NCI-H2029 treated with DMSO at 0.1 percent for 48 hours (cell line): ENCODE measurements around the gene ZNF611.
A peak's percentile ranks its signal among the peaks of the same experiment; 100 is the strongest.
"Not testable (repeated sequence)": the region's sequence is repeated elsewhere in the genome, so short reads cannot be mapped to it uniquely, and the experiment has no call there.

Source experiments
- DNase-seq: peaks from one replicate; lab custom pipeline; 2025; lab: John Stamatoyannopoulos, UW

The ZNF611 gene

GRCh38 chr19:52734893-52735661 lies at the start of gene ZNF611:
Gene ZNF611 (minus strand): TSS chr19:52735044. CDS start chr19:52715894, 19,150 bp downstream.
- peak; percentile 81 for DNase-seq

- DNase-seq, result not testable (repeated sequence)
These were observed 48.0 kb upstream of the ZNF611 start for GRCh38 chr19:52782864-52783263.

GRCh38 chr19:52778811-52779210 lies 44.0 kb upstream of the ZNF611 start:
- no peak for DNase-seq

GRCh38 chr19:52756447-52756846 lies 21.6 kb upstream of the ZNF611 start:
- not testable (repeated sequence) for DNase-seq

- DNase-seq, result no peak
These were observed 14.9 kb upstream of the ZNF611 start for GRCh38 chr19:52749780-52750179.

- no peak for DNase-seq
These were observed 13.6 kb upstream of the ZNF611 start for GRCh38 chr19:52748336-52748950.

- peak; percentile 19 for DNase-seq
These were observed 11.1 kb upstream of the ZNF611 start for GRCh38 chr19:52745919-52746318.

- no peak for DNase-seq
These were observed 8.2 kb upstream of the ZNF611 start for GRCh38 chr19:52743091-52743490.

GRCh38 chr19:52742516-52742915 lies 7.7 kb upstream of the ZNF611 start:
- no peak for DNase-seq

- DNase-seq, result no peak
These were observed 7.2 kb upstream of the ZNF611 start for GRCh38 chr19:52741951-52742485.

- not testable (repeated sequence) for DNase-seq
These were observed 6.5 kb upstream of the ZNF611 start for GRCh38 chr19:52741371-52741770.

GRCh38 chr19:52739576-52739975 lies 4.7 kb upstream of the ZNF611 start:
- no peak for DNase-seq

- DNase-seq, result peak; percentile 79
These were observed 890 bp upstream of the ZNF611 start for GRCh38 chr19:52735734-52736133.

GRCh38 chr19:52734331-52734892 lies 432 bp downstream of the ZNF611 start:
- no peak for DNase-seq

GRCh38 chr19:52726051-52726450 lies 8.8 kb downstream of the ZNF611 start:
- not testable (repeated sequence) for DNase-seq

GRCh38 chr19:52725528-52725961 lies 9.3 kb downstream of the ZNF611 start:
- no peak for DNase-seq

- no peak for DNase-seq
These were observed 9.9 kb downstream of the ZNF611 start for GRCh38 chr19:52724701-52725514.

GRCh38 chr19:52723907-52724598 lies 10.8 kb downstream of the ZNF611 start:
- DNase-seq, result not testable (repeated sequence)

- no peak for DNase-seq
These were observed 12.5 kb downstream of the ZNF611 start for GRCh38 chr19:52722062-52723003.

- DNase-seq, result not testable (repeated sequence)
These were observed 14.3 kb downstream of the ZNF611 start for GRCh38 chr19:52720541-52720940.
